Trophoblast cell (in vitro differentiated cells and primary cell): ENCODE results near the gene TBX4.

ENCODE experiments used
- DNase-seq, 2 donors: peaks; one replicate each; pipeline ENCODE4 v3.0.0-alpha.2; 2016
- H2AFZ ChIP-seq: 2 replicates; pipeline ENCODE4 v1.6.1; 2013; ENCODE audit warnings: low read length, moderate library complexity, mild to moderate bottlenecking; ENCODE audit not compliant: insufficient read depth, poor library complexity
- H2AK5ac ChIP-seq: 2 replicates; pipeline ENCODE4 v1.6.1; 2013; ENCODE audit warnings: mild to moderate bottlenecking, low read length
- H2BK120ac ChIP-seq: 2 replicates; pipeline ENCODE4 v1.6.1; 2013; ENCODE audit warnings: low read length, mild to moderate bottlenecking, moderate library complexity; ENCODE audit not compliant: insufficient read depth, poor library complexity
- H2BK12ac ChIP-seq: 2 replicates; pipeline ENCODE4 v1.6.1; 2013; ENCODE audit warnings: mild to moderate bottlenecking, low read length, moderate library complexity
- H2BK5ac ChIP-seq: 2 replicates; pipeline ENCODE4 v1.6.1; 2013; ENCODE audit warnings: low read length, low read depth, moderate library complexity, mild to moderate bottlenecking; ENCODE audit not compliant: poor library complexity
- H3K14ac ChIP-seq: 2 replicates; pipeline ENCODE4 v1.6.1; 2013; ENCODE audit warnings: mild to moderate bottlenecking, low read length
- H3K18ac ChIP-seq: 2 replicates; pipeline ENCODE4 v1.6.1; 2013; ENCODE audit warnings: mild to moderate bottlenecking, low read length
- H3K23ac ChIP-seq: 2 replicates; pipeline ENCODE4 v1.6.1; 2013; ENCODE audit warnings: low read length
- H3K27ac ChIP-seq: 2 replicates; pipeline ENCODE4 v1.5.1; 2013; ENCODE audit warnings: low read depth, mild to moderate bottlenecking, inconsistent platforms, low read length, moderate library complexity
- H3K27me3 ChIP-seq: 2 replicates; pipeline ENCODE4 v1.6.1; 2013; ENCODE audit warnings: inconsistent platforms, mild to moderate bottlenecking, low read length, moderate library complexity; ENCODE audit not compliant: insufficient read depth
- H3K36me3 ChIP-seq, 2 experiments: 1 replicate in 1 of 2; 2 replicates in 1 of 2; pipeline ENCODE4 v1.6.1; 2013; ENCODE audit warnings: low read length in 2 of 2, mild to moderate bottlenecking in 2 of 2, moderate library complexity in 1 of 2; ENCODE audit not compliant: insufficient read depth in 2 of 2, control insufficient read depth in 1 of 2
- H3K4ac ChIP-seq: 2 replicates; pipeline ENCODE4 v1.6.1; 2013; ENCODE audit warnings: low read depth, mild to moderate bottlenecking, low read length, moderate library complexity
- H3K4me1 ChIP-seq, 2 experiments: 1 replicate in 1 of 2; 2 replicates in 1 of 2; pipeline ENCODE4 v1.6.1; 2013; ENCODE audit warnings: low read length in 2 of 2, mild to moderate bottlenecking in 2 of 2, moderate library complexity in 1 of 2; ENCODE audit not compliant: insufficient read depth in 2 of 2, control insufficient read depth in 1 of 2
- H3K4me2 ChIP-seq: 2 replicates; pipeline ENCODE4 v1.6.1; 2013; ENCODE audit warnings: inconsistent platforms, mild to moderate bottlenecking, low read length, moderate library complexity
- H3K4me3 ChIP-seq: 2 replicates; pipeline ENCODE4 v1.5.1; 2013; ENCODE audit warnings: mild to moderate bottlenecking, low read depth, low read length, inconsistent platforms
- H3K79me1 ChIP-seq: one replicate; pipeline ENCODE4 v1.6.1; 2013; ENCODE audit warnings: low read length
- H3K79me2 ChIP-seq: 2 replicates; pipeline ENCODE4 v1.6.1; 2013; ENCODE audit warnings: low read length, mild to moderate bottlenecking; ENCODE audit not compliant: control insufficient read depth, insufficient read depth, poor library complexity
- H3K9ac ChIP-seq: 2 replicates; pipeline ENCODE4 v1.6.1; 2013; ENCODE audit warnings: mild to moderate bottlenecking, low read length
- H3K9me3 ChIP-seq: 2 replicates; pipeline ENCODE4 v1.6.1; 2013; ENCODE audit warnings: low read depth, mild to moderate bottlenecking, control low read depth, inconsistent platforms, low read length; ENCODE audit not compliant: insufficient read depth
- H4K12ac ChIP-seq: 2 replicates; pipeline ENCODE4 v1.6.1; 2013; ENCODE audit warnings: low read depth, mild to moderate bottlenecking, low read length, moderate library complexity
- H4K8ac ChIP-seq: 2 replicates; pipeline ENCODE4 v1.6.1; 2013; ENCODE audit warnings: low read depth, mild to moderate bottlenecking, low read length, moderate library complexity
- H4K91ac ChIP-seq: one replicate; pipeline ENCODE4 v1.6.1; 2013; ENCODE audit warnings: low read depth, mild to moderate bottlenecking, low read length, moderate library complexity
- WGBS: extraction: QIAGEN DNeasy Blood & Tissue Kit; methylation state at CpG from one replicate; pipeline ENCODE4 v1.1.7; 2013; ENCODE audit warnings: missing lambda C conversion rate; ENCODE audit not compliant: insufficient read length, insufficient coverage; ENCODE audit errors: extremely low coverage; 5-methylcytosine and 5-hydroxymethylcytosine counted together

The TBX4 gene

DNA sequence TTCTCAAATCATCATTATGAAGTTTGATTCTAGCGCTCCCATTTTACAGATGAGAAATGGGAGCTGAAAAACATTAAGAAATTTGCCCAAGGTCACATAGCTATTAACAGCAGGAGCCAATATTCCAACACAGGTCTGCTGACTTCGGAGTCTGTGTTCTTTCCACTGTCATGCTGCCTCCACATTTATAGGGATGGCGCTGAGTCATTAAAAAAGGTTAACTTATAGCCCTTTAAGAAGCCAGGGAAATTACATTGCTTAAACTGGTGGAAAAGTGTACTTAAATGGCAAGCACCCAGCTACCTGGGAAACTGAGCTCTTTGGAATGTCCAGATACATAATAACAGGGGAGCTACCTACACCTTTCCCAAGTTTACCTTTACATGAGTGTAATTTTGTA is 65.0 kb downstream of the TBX4 start:
- Histone ChIP-seq H3K4me1 (no peaks in the 10 kb centered on the region), H3K4me3 (no peak overlapping the region), H3K27ac (no peak overlapping the region), H3K4me2 (no peak overlapping the region), H3K27me3 (no peaks in the 10 kb centered on the region), H3K23ac (no peak overlapping the region), H3K18ac (no peak overlapping the region), H2BK12ac (no peak overlapping the region), H4K8ac (no peak overlapping the region), H3K14ac (no peak overlapping the region), H3K9ac (no peak overlapping the region), H2BK120ac (no peak overlapping the region), H2AFZ (no peak overlapping the region), H2AK5ac (no peak overlapping the region), H4K12ac (no peak overlapping the region), H3K9me3 (no peaks in the 10 kb centered on the region), H3K79me1 (no peaks in the 10 kb centered on the region), H3K4ac (no peak overlapping the region), H4K91ac (no peak overlapping the region), H3K36me3 (no peaks in the 10 kb centered on the region), H3K79me2 (no peaks in the 10 kb centered on the region), H2BK5ac (no peak overlapping the region)
- WGBS = no CpG with 5 or more reads among the region's 3 CpGs
- DNase-seq = no peak

DNA sequence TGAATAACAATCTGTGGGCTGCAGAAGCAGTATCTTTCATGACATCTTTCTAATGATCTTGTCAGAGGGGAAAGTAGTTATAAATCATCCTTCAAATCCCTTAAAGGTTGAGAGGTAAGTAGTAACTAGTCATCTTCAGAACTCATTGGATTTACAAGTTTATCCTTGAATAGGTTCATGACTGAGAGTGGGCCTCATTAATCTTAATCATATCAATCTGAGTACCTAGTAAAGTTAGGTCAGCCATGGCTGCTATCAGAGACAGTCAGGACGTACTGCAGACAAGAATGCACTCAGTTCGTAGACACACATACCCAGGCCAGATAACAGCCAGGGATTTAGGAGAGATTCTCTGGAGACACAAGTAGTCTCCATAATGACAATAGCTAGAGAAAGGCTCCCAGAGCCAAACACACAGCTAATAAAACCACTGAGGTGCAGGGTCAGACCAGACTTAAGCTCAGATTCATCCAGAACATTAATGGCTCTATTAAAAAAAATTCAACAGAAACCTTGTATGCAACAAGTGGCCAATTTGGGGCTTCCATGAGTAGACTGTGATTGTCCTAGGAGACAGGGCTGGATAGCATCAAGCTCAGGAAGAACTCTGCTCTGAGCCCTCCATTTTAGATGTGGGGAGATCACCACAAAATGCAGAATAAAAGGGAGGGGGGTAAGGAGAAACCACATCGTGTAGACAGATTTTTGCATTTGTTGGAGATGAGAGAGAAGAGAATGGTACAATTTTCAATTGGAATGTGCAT is 65.8 kb downstream of the TBX4 start:
- Histone ChIP-seq H3K9ac (no peak overlapping the region), H3K79me2 (no peaks in the 10 kb centered on the region), H3K27me3 (no peaks in the 10 kb centered on the region), H3K4ac (no peak overlapping the region), H3K18ac (no peak overlapping the region), H3K9me3 (no peaks in the 10 kb centered on the region), H3K4me2 (no peak overlapping the region), H2BK5ac (no peak overlapping the region), H3K4me1 (no peaks in the 10 kb centered on the region), H3K14ac (no peak overlapping the region), H2BK120ac (no peak overlapping the region), H3K4me3 (no peak overlapping the region), H3K79me1 (no peaks in the 10 kb centered on the region), H4K8ac (no peak overlapping the region), H4K12ac (no peak overlapping the region), H3K23ac (no peak overlapping the region), H2AK5ac (no peak overlapping the region), H2BK12ac (no peak overlapping the region), H2AFZ (no peak overlapping the region), H3K27ac (no peak overlapping the region), H4K91ac (no peak overlapping the region), H3K36me3 (no peaks in the 10 kb centered on the region)
- DNase-seq = no peak
- no CpG with 5 or more reads among the region's 3 CpGs for WGBS

DNA sequence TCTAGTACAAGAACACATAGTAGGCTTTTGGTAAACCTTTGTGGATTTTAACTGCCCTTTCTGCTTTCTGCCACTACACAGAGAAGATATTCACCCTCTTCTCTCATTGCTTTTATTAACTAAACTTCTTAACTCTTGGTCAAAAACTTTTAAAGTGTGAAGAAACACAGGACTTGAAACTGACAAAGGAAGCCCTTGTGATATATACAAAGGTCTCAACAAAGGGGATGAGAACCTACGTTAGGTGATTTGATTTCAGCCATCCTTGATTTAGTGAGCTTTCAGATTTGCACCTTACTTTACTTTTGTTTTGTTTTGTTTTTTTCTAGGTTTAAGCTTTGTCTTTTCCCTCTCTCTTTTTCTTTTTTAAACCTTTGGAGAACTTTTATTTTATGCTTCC is 66.9 kb downstream of the TBX4 start:
- H3K9me3 ChIP-seq = no peaks in the 10 kb centered on the region
- H4K8ac ChIP-seq = no peak overlapping the region
- no peak overlapping the region for H3K14ac ChIP-seq
- H3K23ac ChIP-seq = no peak overlapping the region
- H3K27me3 ChIP-seq = no peaks in the 10 kb centered on the region
- DNase-seq = no peak
- H3K4me3 ChIP-seq = no peak overlapping the region
- no peaks in the 10 kb centered on the region for H3K79me2 ChIP-seq
- H3K18ac ChIP-seq = no peak overlapping the region
- H3K27ac ChIP-seq = no peak overlapping the region
- H3K4me1 ChIP-seq = no peaks in the 10 kb centered on the region
- H2BK120ac ChIP-seq = no peak overlapping the region
- H2BK5ac ChIP-seq = no peak overlapping the region
- H4K12ac ChIP-seq = no peak overlapping the region
- H3K36me3 ChIP-seq = no peaks in the 10 kb centered on the region
- no peaks in the 10 kb centered on the region for H3K79me1 ChIP-seq
- H3K4ac ChIP-seq = no peak overlapping the region
- H3K9ac ChIP-seq = no peak overlapping the region
- no peak overlapping the region for H3K4me2 ChIP-seq
- no peak overlapping the region for H2BK12ac ChIP-seq
- H2AFZ ChIP-seq = no peak overlapping the region
- no CpG with 5 or more reads among the region's 1 CpG for WGBS
- H2AK5ac ChIP-seq = no peak overlapping the region
- H4K91ac ChIP-seq = no peak overlapping the region

GRCh38 chr17:61519754-61520440 is 67.7 kb downstream of the TBX4 start:
- H3K79me1 ChIP-seq = no peaks in the 10 kb centered on the region
- H2AFZ ChIP-seq = no peak overlapping the region
- no peak overlapping the region for H3K23ac ChIP-seq
- H3K27me3 ChIP-seq = no peaks in the 10 kb centered on the region
- no peak overlapping the region for H3K4me3 ChIP-seq
- H3K36me3 ChIP-seq = no peaks in the 10 kb centered on the region
- H2BK120ac ChIP-seq = no peak overlapping the region
- no peak overlapping the region for H3K4ac ChIP-seq
- no peaks in the 10 kb centered on the region for H3K79me2 ChIP-seq
- H2BK5ac ChIP-seq = no peak overlapping the region
- H3K9ac ChIP-seq = no peak overlapping the region
- H2AK5ac ChIP-seq = no peak overlapping the region
- no peak overlapping the region for H2BK12ac ChIP-seq
- no peak overlapping the region for H3K27ac ChIP-seq
- DNase-seq = no peak
- H3K4me2 ChIP-seq = no peak overlapping the region
- H3K9me3 ChIP-seq = no peaks in the 10 kb centered on the region
- H3K18ac ChIP-seq = no peak overlapping the region
- no peak overlapping the region for H3K14ac ChIP-seq
- no CpG with 5 or more reads among the region's 3 CpGs for WGBS
- no peaks in the 10 kb centered on the region for H3K4me1 ChIP-seq
- H4K91ac ChIP-seq = no peak overlapping the region
- no peak overlapping the region for H4K12ac ChIP-seq
- H4K8ac ChIP-seq = no peak overlapping the region
